Thyroid gland (tissue), 4 donors: Measurements from ENCODE around the gene SIRPB2.

ENCODE experiments used
- CTCF ChIP-seq, 6 experiments: fragments of 200-600 bp in 3 of 6; fragments of 450-650 bp in 3 of 6; sonication (generic) in 3 of 6; IDR thresholded peaks; one replicate each; pipeline ENCODE4 v1.5.1; 2016 to 2019; ENCODE audit warnings: antibody characterized with exemption in 6 of 6, mild to moderate bottlenecking in 2 of 6, inconsistent platforms in 1 of 6, moderate library complexity in 1 of 6
- POLR2A ChIP-seq, 2 donors: fragments of 450-650 bp; IDR thresholded peaks; one replicate each; pipeline ENCODE4 v1.6.1; 2017; ENCODE audit warnings: antibody characterized with exemption in 2 of 2, mild to moderate bottlenecking in 2 of 2, moderate library complexity in 1 of 2

DNA sequence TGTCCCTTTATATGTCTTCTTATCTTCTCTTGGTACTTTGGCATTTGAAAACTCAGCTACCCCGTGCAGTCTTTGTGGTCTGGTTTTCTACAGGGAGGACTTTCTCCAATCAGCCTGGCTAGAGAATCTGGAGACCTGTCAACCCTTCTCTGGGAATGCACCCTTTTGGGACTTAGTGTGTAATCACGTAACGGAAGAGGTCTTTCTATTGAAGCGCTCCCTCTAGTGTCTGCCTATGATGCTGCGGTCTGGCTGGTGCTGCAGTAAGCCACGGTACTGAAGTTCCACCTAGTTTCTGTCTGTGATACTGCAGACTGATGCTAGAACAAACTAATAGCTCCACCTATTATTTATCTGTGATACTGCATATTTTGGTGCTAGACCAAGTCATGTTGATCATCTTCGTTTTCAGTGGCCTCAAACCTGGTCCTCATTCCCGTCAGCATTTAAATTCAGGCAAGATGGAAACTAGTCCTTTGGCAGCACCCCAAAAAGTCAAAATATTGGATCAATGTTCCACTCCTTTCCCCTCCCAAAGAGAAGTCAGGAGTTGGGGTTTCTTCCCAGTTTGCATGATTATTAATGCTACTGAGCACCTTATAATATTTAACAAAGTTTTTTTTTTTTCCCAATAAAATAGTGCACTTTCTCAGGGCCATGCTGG is 12.5 kb upstream of the SIRPB2 start:
- TF ChIP-seq POLR2A (IDR thresholded peaks at IDR 0.05) (no peak), CTCF (IDR thresholded peaks at IDR 0.05) (peak; percentile 34 to 86 (median 78))
